HepG2 (cell line): ENCODE data around the gene KCNC2. TPM values are rescaled to one million over a fixed set of nuclear protein-coding genes. Genes with fewer than 3 reads are reported as not detected.

Source experiments
- ATRX ChIP-seq: sonication (generic); formaldehyde crosslinking; IDR thresholded peaks from 2 replicates; pipeline ENCODE4 v1.4.0; 2020; ENCODE audit warnings: missing genetic modification reagents, borderline replicate concordance
- HMGXB3 ChIP-seq: sonication (generic); formaldehyde crosslinking; IDR thresholded peaks from 2 replicates; pipeline ENCODE4 v1.4.0; 2020; ENCODE audit warnings: missing genetic modification reagents, borderline replicate concordance
- polyA plus RNA-seq, 8 experiments: library from polyadenylated mRNA; depleted of rRNA in 3 of 8; stranded (reverse) in 7 of 8; unstranded in 1 of 8; fragments of >200 nt; fragmentation: Illumina TruSeq in 4 of 8; extraction: Trizol in 4 of 8; gene quantifications; 2 replicates each; pipeline versions ENCODE4 v1.2.1 to v1.2.3, GENCODE V29; 2011 to 2016; ENCODE audit warnings: low read depth in 4 of 8, missing spikeins in 1 of 8, mixed read lengths in 1 of 8; ENCODE audit not compliant: insufficient read depth in 1 of 8
- total RNA-seq, 5 experiments: library from RNA; depleted of rRNA; stranded (reverse); fragments of >200 nt; fragmentation: Illumina TruSeq; extraction: Trizol; gene quantifications; 2 replicates each; pipeline ENCODE4 v1.2.3, GENCODE V29; 2016; ENCODE audit warnings: low read depth in 1 of 5

Gene KCNC2
- total and polyA plus RNA-seq, 2 of the 13 experiments (the other 11 are each of a cell fraction or from before 2014, with no cell fraction given): not detected

DNA sequence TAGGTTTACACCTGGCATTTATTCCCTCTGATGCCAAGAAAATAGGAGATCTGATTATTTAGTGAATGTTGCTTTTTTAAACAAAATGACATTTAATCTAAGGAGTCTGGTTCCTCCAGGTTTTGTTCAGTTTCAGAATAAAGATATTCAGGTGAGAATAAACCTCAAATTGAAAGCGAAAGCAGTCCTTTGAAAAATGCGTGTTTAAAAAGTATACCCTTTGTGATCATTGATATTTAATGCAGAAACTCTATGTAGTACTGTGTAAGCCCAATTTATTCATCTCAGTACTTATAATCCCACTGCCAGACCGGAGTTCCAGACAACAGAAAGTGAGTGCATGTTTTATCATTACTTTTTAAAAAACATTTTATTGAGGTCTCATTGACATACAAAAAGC, 210.2 kb downstream of the KCNC2 start (continued):
- no peak for TF ChIP-seq HMGXB3 (CRISPR knock-in tag)
- TF ChIP-seq ATRX (CRISPR knock-in tag): no peak
- TF ChIP-seq, all 625 proteins: peak for 0

Other genes starting within 250 kb of the KCNC2 start
- not detected in 2 replicates for gene CAPS2, start 120.5 kb upstream of the KCNC2 start, total RNA-seq (2016; rRNA removed; fragmentation: Illumina TruSeq; extraction: Trizol)
- gene CAPS2, start 120.5 kb upstream of the KCNC2 start, polyA plus RNA-seq (2011; rRNA removed): 0.11 TPM in 1 of 2 replicates, not detected in the other
- not detected in 2 replicates for gene GLIPR1L1, start 124.8 kb upstream of the KCNC2 start, total RNA-seq (2016; rRNA removed; fragmentation: Illumina TruSeq; extraction: Trizol)
- not detected in 2 replicates for gene GLIPR1L1, start 124.8 kb upstream of the KCNC2 start, polyA plus RNA-seq (2011; rRNA removed)
- gene GLIPR1L2, start 181.2 kb upstream of the KCNC2 start, total RNA-seq (2016; rRNA removed; fragmentation: Illumina TruSeq; extraction: Trizol): not detected in 2 replicates
- not detected in 2 replicates for gene GLIPR1L2, start 181.2 kb upstream of the KCNC2 start, polyA plus RNA-seq (2011; rRNA removed)